Measurements from ENCODE around the gene ZWILCH.

DNA sequence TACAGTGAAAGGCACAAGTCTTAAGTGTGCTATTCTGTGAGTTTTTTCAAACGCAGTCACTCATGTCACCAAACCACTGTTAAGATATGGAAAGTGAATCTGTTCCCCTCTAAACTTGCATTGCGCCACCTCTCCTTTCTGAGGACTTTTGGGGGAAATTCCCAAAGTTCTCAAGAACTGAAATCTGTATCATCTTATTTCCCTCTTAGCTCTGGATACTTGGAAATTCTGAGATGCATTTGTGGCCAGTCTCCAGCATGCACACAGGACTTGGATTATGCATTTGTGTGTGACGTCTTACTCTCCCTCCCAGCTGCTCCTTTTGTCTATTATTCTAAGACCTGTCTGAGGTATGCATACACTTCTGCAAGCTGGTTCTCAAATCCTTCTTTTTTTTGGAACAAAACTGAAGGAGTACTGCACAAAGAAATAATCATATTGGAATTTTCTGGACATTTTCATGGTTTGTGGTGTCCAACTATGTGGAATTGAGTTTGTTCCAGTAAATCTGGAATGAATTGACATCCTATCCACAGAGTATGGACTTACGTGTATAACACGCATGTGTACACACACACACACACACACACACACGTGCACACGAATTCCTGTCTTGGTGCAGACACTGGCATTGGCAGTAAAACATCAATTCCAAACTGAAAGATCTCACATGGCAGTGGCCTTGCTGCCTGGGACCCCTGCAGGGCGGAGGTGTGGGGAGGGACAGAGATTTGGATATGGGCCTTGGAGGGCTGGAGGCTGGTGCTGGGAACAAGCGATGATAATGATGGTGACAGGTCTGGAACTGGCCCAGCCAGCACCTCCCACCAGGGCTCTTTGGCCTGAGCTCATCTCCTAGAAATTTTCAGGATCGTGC lies 68.8 kb downstream of the ZWILCH start:
- TF ChIP-seq CTCF (IDR thresholded peaks at IDR 0.05; ENCODE audit: low read length): no peak
- TF ChIP-seq EZH2 (IDR thresholded peaks at IDR 0.05; ENCODE audit: borderline replicate concordance, low read length): no peak

Measured in OCI-LY1 (cell line).